Prostate gland (tissue), 2 donors: Measurements from ENCODE around the gene TRIM7. TPM values are rescaled to one million over a fixed set of nuclear protein-coding genes. Genes with fewer than 3 reads are reported as not detected.

ENCODE experiments used
- DNase-seq: peaks from one replicate; pipeline ENCODE4 v3.0.0-alpha.2; 2019; ENCODE audit warnings: low spot score
- H3K27ac ChIP-seq, 2 donors: fragments of 200-600 bp; sonication (generic); 2 replicates each; pipeline ENCODE4 v1.5.1; 2017 to 2019
- H3K27me3 ChIP-seq: fragments of 200-600 bp; sonication (generic); replicated peaks from 2 replicates; pipeline ENCODE4 v1.5.1; 2019; ENCODE audit not compliant: insufficient read depth
- H3K36me3 ChIP-seq, 2 donors: fragments of 200-600 bp; sonication (generic); 1 replicate in 1 of 2; 2 replicates in 1 of 2; pipeline versions ENCODE4 v1.5.1 to v1.8.1; 2017 to 2019
- H3K4me1 ChIP-seq: fragments of 200-600 bp; sonication (generic); replicated peaks from 2 replicates; pipeline ENCODE4 v1.5.1; 2019
- H3K4me3 ChIP-seq, 2 donors: fragments of 200-600 bp; sonication (generic); 2 replicates each; pipeline ENCODE4 v1.5.1; 2017 to 2019
- H3K9me3 ChIP-seq: fragments of 200-600 bp; sonication (generic); 2 replicates; pipeline ENCODE4 v1.5.1; 2017
- CTCF ChIP-seq, 4 experiments: fragments of 200-600 bp in 2 of 4; fragments of 450-650 bp in 2 of 4; sonication (generic) in 2 of 4; IDR thresholded peaks; 1 replicate in 3 of 4; 2 replicates in 1 of 4; pipeline ENCODE4 v1.5.1; 2016 to 2019; ENCODE audit warnings: antibody characterized with exemption in 4 of 4, mild to moderate bottlenecking in 2 of 4, moderate library complexity in 2 of 4
- POLR2A ChIP-seq: fragments of 450-650 bp; IDR thresholded peaks from one replicate; pipeline ENCODE4 v1.6.1; 2016; ENCODE audit warnings: antibody characterized with exemption, mild to moderate bottlenecking
- POLR2AphosphoS5 ChIP-seq: sonication (generic); formaldehyde crosslinking; IDR thresholded peaks from one replicate; pipeline ENCODE4 v1.6.1; 2017; ENCODE audit warnings: antibody characterized with exemption
- WGBS: methylation state at CpG from one replicate; pipeline ENCODE4 v1.1.5; 2018; 5-methylcytosine and 5-hydroxymethylcytosine counted together
- intact Hi-C: fragments of 100-400 bp; cut with DNase I; formaldehyde crosslinking; loops from one replicate; pipeline ENCODE4 v1.14.2; 2022
- total RNA-seq, 2 donors: library from RNA; depleted of rRNA; stranded (reverse); fragments of >200 nt; gene quantifications; one replicate each; pipeline ENCODE4 v1.1.0, GENCODE V29; 2016

Gene TRIM7
- total RNA-seq, 2 donors from 2014 or later, result 4.5 to 6.4 TPM

- DNase-seq, result no peak
- no peak for TF ChIP-seq POLR2AphosphoS5
- no peak for TF ChIP-seq CTCF (IDR thresholded peaks at IDR 0.05)
- TF ChIP-seq POLR2A, result no peak
- no peak overlapping the region for H3K4me3 ChIP-seq
- H3K36me3 ChIP-seq, result no peaks in the 10 kb centered on the region
- no peaks in the 10 kb centered on the region for H3K27me3 ChIP-seq
- H3K27ac ChIP-seq, result no peak overlapping the region
- H3K4me1 ChIP-seq, result peaks cover 14% of the 10 kb centered on the region
- no peaks in the 10 kb centered on the region for H3K9me3 ChIP-seq
- intact Hi-C loops, result no loop called here
- 72% methylated on average over 11 of the region's 11 CpGs for WGBS
Measured at GRCh38 chr5:181203093-181203711, 1.8 kb downstream of the TRIM7 start.

GRCh38 chr5:181200816-181201215 is 4.2 kb downstream of the TRIM7 start:
- Histone ChIP-seq H3K9me3 (no peaks in the 10 kb centered on the region), H3K27me3 (no peaks in the 10 kb centered on the region), H3K4me1 (peaks cover 9% of the 10 kb centered on the region), H3K4me3 (no peak overlapping the region), H3K36me3 (no peaks in the 10 kb centered on the region), H3K27ac (no peak overlapping the region)
- WGBS, result 73% methylated on average over 4 of the region's 4 CpGs
- TF ChIP-seq CTCF (IDR thresholded peaks at IDR 0.05) (no peak), POLR2AphosphoS5 (no peak), POLR2A (no peak)
- intact Hi-C loops, result no loop called here
- no peak for DNase-seq

GRCh38 chr5:181199881-181200638 is 4.9 kb downstream of the TRIM7 start:
- WGBS, result 86% methylated on average over 12 of the region's 12 CpGs
- intact Hi-C loops, result no loop called here
- H3K27me3 ChIP-seq, result no peaks in the 10 kb centered on the region
- H3K9me3 ChIP-seq, result no peaks in the 10 kb centered on the region
- H3K27ac ChIP-seq, result no peak overlapping the region
- no peak overlapping the region for H3K4me3 ChIP-seq
- DNase-seq, result no peak
- no peak for TF ChIP-seq POLR2AphosphoS5
- no peak for TF ChIP-seq CTCF (IDR thresholded peaks at IDR 0.05)
- TF ChIP-seq POLR2A, result no peak
- H3K4me1 ChIP-seq, result peaks cover 1% of the 10 kb centered on the region
- H3K36me3 ChIP-seq, result no peaks in the 10 kb centered on the region

- Histone ChIP-seq H3K9me3 (no peaks in the 10 kb centered on the region), H3K27me3 (no peaks in the 10 kb centered on the region), H3K36me3 (no peaks in the 10 kb centered on the region), H3K27ac (no peak overlapping the region), H3K4me3 (no peak overlapping the region), H3K4me1 (no peaks in the 10 kb centered on the region)
- WGBS, result 70% methylated on average over 9 of the region's 9 CpGs
- intact Hi-C loops, result no loop called here
- no peak for DNase-seq
- TF ChIP-seq CTCF (IDR thresholded peaks at IDR 0.05) (no peak), POLR2A (no peak), POLR2AphosphoS5 (no peak)
Measured at GRCh38 chr5:181198905-181199519, 6.0 kb downstream of the TRIM7 start.
